HG03103 (cell line): Measurements from ENCODE around the gene PCDH7.

ENCODE experiments used
- ATAC-seq: cut with Tn5 transposase; IDR thresholded peaks from one replicate; pipeline ENCODE4 v1.9.1; 2021; ENCODE audit warnings: low read depth; ENCODE audit not compliant: unreplicated experiment

Gene PCDH7

GRCh38 chr4:30720021-30720660, at the start of gene PCDH7:
PCDH7 (plus strand) TSS chr4:30720369; CDS start chr4:30721423, 1,054 bp downstream.
- no peak for ATAC-seq

GRCh38 chr4:30671926-30672448, 48.2 kb upstream of the PCDH7 start:
- ATAC-seq, result no peak

- no peak for ATAC-seq
These were observed 24.0 kb upstream of the PCDH7 start for GRCh38 chr4:30696191-30696590.

GRCh38 chr4:30714408-30715031, 5.6 kb upstream of the PCDH7 start:
- ATAC-seq, result no peak

GRCh38 chr4:30716158-30716557, 4.0 kb upstream of the PCDH7 start:
- ATAC-seq, result no peak

- ATAC-seq, result no peak
These were observed 3.4 kb upstream of the PCDH7 start for GRCh38 chr4:30716681-30717207.

GRCh38 chr4:30717208-30718020, 2.8 kb upstream of the PCDH7 start:
- ATAC-seq, result no peak

- no peak for ATAC-seq
These were observed 2.1 kb upstream of the PCDH7 start for GRCh38 chr4:30718021-30718542.

GRCh38 chr4:30718641-30719453, 1.3 kb upstream of the PCDH7 start:
- no peak for ATAC-seq

GRCh38 chr4:30719454-30720020, 632 bp upstream of the PCDH7 start:
- no peak for ATAC-seq

- ATAC-seq, result no peak
These were observed 554 bp downstream of the PCDH7 start for GRCh38 chr4:30720661-30721184.

GRCh38 chr4:30721185-30722091, 1.3 kb downstream of the PCDH7 start:
- no peak for ATAC-seq

- no peak for ATAC-seq
These were observed 1.9 kb downstream of the PCDH7 start for GRCh38 chr4:30722092-30722358.

GRCh38 chr4:30722359-30723200, 2.4 kb downstream of the PCDH7 start:
- no peak for ATAC-seq

- ATAC-seq, result no peak
These were observed 3.2 kb downstream of the PCDH7 start for GRCh38 chr4:30723201-30723955.

- ATAC-seq, result no peak
These were observed 4.1 kb downstream of the PCDH7 start for GRCh38 chr4:30724247-30724646.

- no peak for ATAC-seq
These were observed 5.4 kb downstream of the PCDH7 start for GRCh38 chr4:30725562-30725961.
